Psoas muscle (tissue), 8 donors: ENCODE measurements around the gene SEMA3C. TPM values are rescaled to one million over a fixed set of nuclear protein-coding genes. Genes with fewer than 3 reads are reported as not detected.

Source experiments
- ATAC-seq, 4 donors: fragments of 200-7000 bp; cut with Tn5 transposase; one replicate each; pipeline ENCODE4 v1.9.1; 2020; ENCODE audit warnings: moderate library complexity in 3 of 4, mild to moderate bottlenecking in 2 of 4
- DNase-seq, 2 donors: peaks; one replicate each; pipeline ENCODE4 v3.0.0-alpha.2; 2020
- H3K27ac ChIP-seq: fragments of 200-600 bp; one replicate; pipeline ENCODE4 v1.8.0; 2022
- H3K27me3 ChIP-seq, 3 donors: fragments of 200-600 bp in 1 of 3; one replicate each; pipeline versions ENCODE4 v1.6.1 to v1.8.0; 2013 to 2022; ENCODE audit warnings: low read length in 2 of 3, mild to moderate bottlenecking in 2 of 3, moderate library complexity in 1 of 3; ENCODE audit not compliant: insufficient read depth in 3 of 3
- H3K36me3 ChIP-seq, 2 donors: fragments of 200-600 bp in 1 of 2; one replicate each; pipeline versions ENCODE4 v1.6.1 to v1.8.0; 2013 to 2022; ENCODE audit warnings: low read depth in 1 of 2, mild to moderate bottlenecking in 1 of 2, moderate library complexity in 1 of 2; ENCODE audit not compliant: insufficient read depth in 1 of 2
- H3K4me1 ChIP-seq: fragments of 200-600 bp; one replicate; pipeline ENCODE4 v1.8.0; 2022
- H3K4me3 ChIP-seq: fragments of 200-600 bp; one replicate; pipeline ENCODE4 v1.8.0; 2022; ENCODE audit warnings: mild to moderate bottlenecking
- H3K9me3 ChIP-seq: fragments of 200-600 bp; one replicate; pipeline ENCODE4 v1.8.0; 2022
- WGBS, 3 donors: extraction: QIAGEN DNeasy Blood & Tissue Kit; methylation state at CpG; one replicate each; pipeline versions ENCODE4 v1.1.6 to v1.1.7; 2013; 5-methylcytosine and 5-hydroxymethylcytosine counted together
- intact Hi-C, 2 donors: fragments of 100-400 bp; cut with DNase I; formaldehyde crosslinking; loops; one replicate each; pipeline versions ENCODE4 v1.11.0 to v1.14.2; 2022
- polyA plus RNA-seq, 3 donors: library from polyadenylated mRNA; stranded (reverse); fragments of 200-250 nt; gene quantifications; one replicate each; pipeline ENCODE4 v1.2.3, GENCODE V29; 2013
- total RNA-seq, 4 donors: library from RNA; stranded (reverse); fragmentation: NEBNext Ultra II Directional in 2 of 4; extraction: Animal tissue kit (Norgen Biotek cat#: 25700) in 2 of 4; gene quantifications; one replicate each; pipeline versions ENCODE4 v1.2.1 to v1.2.4, GENCODE V29; 2021 to 2023
- TF ChIP-seq, protein P1 (sequence below): fragments of 200-600 bp; IDR thresholded peaks from one replicate; pipeline ENCODE4 v1.8.0; 2022; ENCODE audit warnings: antibody characterized with exemption
- donor health status: healthy with polysubstance abuse.
- donor health status: DM: no; HTN: no; CAD: no; lungs with moderate emphysema.
- donor health status: Bipolar disorder and iron deficiency.
- donor health status: healthy.
- donor health status: DM: yes; HTN: yes; CAD: no.
- donor health status: DM: no; HTN: no; CAD: no.
- donor health status: DM: no; HTN: no; CAD: no.
- donor health status: DM: yes; HTN: yes; CAD: no.

The SEMA3C gene
- total and polyA plus RNA-seq, 7 donors, result 6.6 to 63.1 (median 18.3) TPM

DNA sequence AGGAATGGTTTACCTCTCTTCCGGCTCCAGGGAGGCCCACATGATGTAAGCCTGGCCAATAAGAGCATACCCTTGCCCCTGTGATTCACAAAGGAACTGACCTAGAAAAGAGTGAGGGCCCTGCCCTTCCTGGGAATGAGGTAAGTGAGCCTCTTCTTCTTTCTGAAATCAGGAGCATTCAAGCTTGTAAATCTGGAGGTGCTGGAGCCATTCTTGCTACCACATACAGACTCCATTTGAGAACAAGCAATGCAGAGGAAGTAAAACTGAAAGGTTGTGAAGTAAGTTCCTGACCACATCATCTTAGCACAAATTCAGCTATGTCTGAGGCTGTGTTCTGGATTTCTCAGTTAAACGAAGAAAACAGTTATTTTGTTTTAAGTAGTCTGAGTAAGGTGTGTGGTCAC is 148.2 kb downstream of the SEMA3C start:
- ATAC-seq (no peak), DNase-seq (no peak)
- no peaks in the 10 kb centered on the region for H3K9me3 ChIP-seq
- no peak overlapping the region for H3K27ac ChIP-seq
- peaks cover 0 to 4% of the 10 kb centered on the region in 2 donors for H3K36me3 ChIP-seq
- 88 to 92% (median 91%) methylated on average over 2 of the region's 2 CpGs for WGBS, 3 donors
- TF ChIP-seq, protein P1, sequence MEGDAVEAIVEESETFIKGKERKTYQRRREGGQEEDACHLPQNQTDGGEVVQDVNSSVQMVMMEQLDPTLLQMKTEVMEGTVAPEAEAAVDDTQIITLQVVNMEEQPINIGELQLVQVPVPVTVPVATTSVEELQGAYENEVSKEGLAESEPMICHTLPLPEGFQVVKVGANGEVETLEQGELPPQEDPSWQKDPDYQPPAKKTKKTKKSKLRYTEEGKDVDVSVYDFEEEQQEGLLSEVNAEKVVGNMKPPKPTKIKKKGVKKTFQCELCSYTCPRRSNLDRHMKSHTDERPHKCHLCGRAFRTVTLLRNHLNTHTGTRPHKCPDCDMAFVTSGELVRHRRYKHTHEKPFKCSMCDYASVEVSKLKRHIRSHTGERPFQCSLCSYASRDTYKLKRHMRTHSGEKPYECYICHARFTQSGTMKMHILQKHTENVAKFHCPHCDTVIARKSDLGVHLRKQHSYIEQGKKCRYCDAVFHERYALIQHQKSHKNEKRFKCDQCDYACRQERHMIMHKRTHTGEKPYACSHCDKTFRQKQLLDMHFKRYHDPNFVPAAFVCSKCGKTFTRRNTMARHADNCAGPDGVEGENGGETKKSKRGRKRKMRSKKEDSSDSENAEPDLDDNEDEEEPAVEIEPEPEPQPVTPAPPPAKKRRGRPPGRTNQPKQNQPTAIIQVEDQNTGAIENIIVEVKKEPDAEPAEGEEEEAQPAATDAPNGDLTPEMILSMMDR, result no peak
- no peak overlapping the region for H3K4me3 ChIP-seq
- H3K4me1 ChIP-seq, result peaks cover 33% of the 10 kb centered on the region
- intact Hi-C loops, result no loop called here
- no peaks in the 10 kb centered on the region for H3K27me3 ChIP-seq

DNA sequence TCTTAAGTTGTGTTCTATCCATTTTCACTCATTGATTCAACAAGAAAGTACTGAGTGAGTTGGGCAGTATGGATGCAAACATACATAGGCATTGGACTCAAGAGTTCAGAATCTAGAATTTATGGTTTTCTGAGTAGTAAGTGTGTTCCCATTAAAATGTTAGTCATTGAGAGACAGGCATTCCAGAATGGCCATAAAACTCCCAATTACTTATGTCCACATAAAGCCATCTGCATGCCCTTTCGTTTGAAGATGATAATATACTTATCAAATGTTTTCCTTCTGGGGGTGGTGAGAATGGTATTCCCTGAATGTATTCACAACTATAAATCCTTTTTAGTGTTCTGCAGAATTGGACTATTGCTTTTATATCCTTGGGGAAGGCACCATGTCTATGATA is 148.8 kb downstream of the SEMA3C start:
- no peaks in the 10 kb centered on the region for H3K9me3 ChIP-seq
- no peaks in the 10 kb centered on the region for H3K27me3 ChIP-seq
- DNase-seq, result no peak
- 78 to 84% (median 83%) methylated on average over 1 of the region's 1 CpG for WGBS, 3 donors
- no peak overlapping the region for H3K4me3 ChIP-seq
- H3K27ac ChIP-seq, result no peak overlapping the region
- ATAC-seq, result no peak
- TF ChIP-seq, protein P1, result no peak
- peaks cover 27% of the 10 kb centered on the region for H3K4me1 ChIP-seq
- intact Hi-C loops, result no loop called here
- H3K36me3 ChIP-seq, result peaks cover 0 to 4% of the 10 kb centered on the region in 2 donors

DNA sequence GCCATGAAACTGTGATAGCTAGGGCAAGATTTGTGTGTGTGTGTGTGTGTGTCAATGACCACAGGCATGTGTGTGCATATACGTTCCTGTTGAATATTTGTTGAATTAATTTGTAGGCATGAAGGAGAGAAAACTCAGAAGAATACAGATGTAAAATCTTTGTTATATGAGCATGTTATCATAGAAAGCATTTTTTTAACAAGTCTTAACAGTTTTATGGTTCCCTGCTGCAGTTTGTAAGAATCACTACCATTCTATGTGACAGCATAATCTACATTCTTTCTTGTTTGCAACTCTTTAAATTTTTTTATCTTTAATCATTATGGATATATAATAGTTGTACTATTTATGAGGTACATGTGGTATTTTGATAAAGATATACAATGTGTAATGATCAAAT is 150.1 kb downstream of the SEMA3C start:
- Histone ChIP-seq H3K27me3 (no peaks in the 10 kb centered on the region), H3K27ac (no peak overlapping the region), H3K4me1 (peaks cover 17% of the 10 kb centered on the region), H3K9me3 (no peaks in the 10 kb centered on the region), H3K4me3 (no peak overlapping the region), H3K36me3 (peaks cover 4 to 10% of the 10 kb centered on the region in 2 donors)
- DNase-seq (no peak), ATAC-seq (no peak)
- TF ChIP-seq, protein P1, result no peak
- intact Hi-C loops, result no loop called here
- 92 to 95% (median 93%) methylated on average over 1 of the region's 1 CpG for WGBS, 3 donors

DNA sequence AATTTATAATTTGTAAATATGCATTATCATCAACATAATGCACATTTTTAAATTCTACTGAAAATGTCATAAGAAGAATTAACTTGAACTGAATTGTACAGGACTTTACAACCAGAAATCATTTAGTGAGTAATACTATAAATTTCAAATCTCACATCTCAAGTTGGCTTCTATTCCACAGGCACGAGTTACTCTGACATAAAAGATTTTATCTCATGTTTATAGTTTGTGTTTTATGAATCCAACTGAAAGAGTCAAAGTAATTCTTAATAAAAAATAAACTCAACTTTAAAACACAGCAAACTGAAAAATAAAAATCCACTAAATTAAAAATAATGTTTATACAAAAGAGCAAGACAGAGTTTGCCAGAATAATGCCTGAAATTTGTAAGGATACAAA is 151.2 kb downstream of the SEMA3C start:
- no peaks in the 10 kb centered on the region for H3K9me3 ChIP-seq
- WGBS, 3 donors, result 21 to 61% (median 23%) methylated on average over 1 of the region's 1 CpG

DNA sequence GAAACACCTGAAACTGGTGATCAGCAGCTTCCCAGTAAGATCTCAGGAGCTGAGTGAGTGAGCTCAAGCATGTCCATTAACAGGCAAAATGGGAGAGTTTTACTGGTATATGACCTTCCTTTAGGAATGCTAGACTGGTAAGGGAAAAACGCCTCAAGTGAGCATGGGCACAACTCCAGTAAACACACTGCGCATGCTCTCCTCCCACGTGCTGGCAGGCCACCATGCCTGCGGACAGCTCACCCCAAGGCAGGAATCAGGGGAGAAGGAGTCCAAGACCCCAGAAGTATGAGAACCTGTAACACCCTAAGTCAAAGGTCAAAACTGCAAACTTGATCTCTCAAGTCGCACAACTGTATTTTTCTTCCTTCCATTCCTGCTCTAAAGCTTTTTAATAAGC is 152.1 kb downstream of the SEMA3C start:
- no peak overlapping the region for H3K27ac ChIP-seq
- no peak for ATAC-seq
- TF ChIP-seq, protein P1, result no peak
- no peaks in the 10 kb centered on the region for H3K4me1 ChIP-seq
- WGBS, 3 donors, result 69 to 78% (median 74%) methylated on average over 5 of the region's 5 CpGs
- H3K36me3 ChIP-seq, result peaks cover 4 to 10% of the 10 kb centered on the region in 2 donors
- intact Hi-C loops, result no loop called here
- no peaks in the 10 kb centered on the region for H3K27me3 ChIP-seq
- no peak overlapping the region for H3K4me3 ChIP-seq
- H3K9me3 ChIP-seq, result no peaks in the 10 kb centered on the region
- DNase-seq, result no peak

More for the DNA sequence above, 151.2 kb downstream of the SEMA3C start:
- Histone ChIP-seq H3K4me3 (no peak overlapping the region), H3K36me3 (peaks cover 4 to 10% of the 10 kb centered on the region in 2 donors), H3K27me3 (no peaks in the 10 kb centered on the region), H3K27ac (no peak overlapping the region), H3K4me1 (peaks cover 6% of the 10 kb centered on the region)
- ATAC-seq (no peak), DNase-seq (no peak)
- TF ChIP-seq, protein P1, result no peak
- intact Hi-C loops, result no loop called here
